ENCODE data around the gene PLA2G4B. TPM values are rescaled to one million over a fixed set of nuclear protein-coding genes. Genes with fewer than 3 reads are reported as not detected.

The PLA2G4B gene
- total RNA-seq, 2 donors from 2014 or later = 4.4 to 9.1 TPM

DNA sequence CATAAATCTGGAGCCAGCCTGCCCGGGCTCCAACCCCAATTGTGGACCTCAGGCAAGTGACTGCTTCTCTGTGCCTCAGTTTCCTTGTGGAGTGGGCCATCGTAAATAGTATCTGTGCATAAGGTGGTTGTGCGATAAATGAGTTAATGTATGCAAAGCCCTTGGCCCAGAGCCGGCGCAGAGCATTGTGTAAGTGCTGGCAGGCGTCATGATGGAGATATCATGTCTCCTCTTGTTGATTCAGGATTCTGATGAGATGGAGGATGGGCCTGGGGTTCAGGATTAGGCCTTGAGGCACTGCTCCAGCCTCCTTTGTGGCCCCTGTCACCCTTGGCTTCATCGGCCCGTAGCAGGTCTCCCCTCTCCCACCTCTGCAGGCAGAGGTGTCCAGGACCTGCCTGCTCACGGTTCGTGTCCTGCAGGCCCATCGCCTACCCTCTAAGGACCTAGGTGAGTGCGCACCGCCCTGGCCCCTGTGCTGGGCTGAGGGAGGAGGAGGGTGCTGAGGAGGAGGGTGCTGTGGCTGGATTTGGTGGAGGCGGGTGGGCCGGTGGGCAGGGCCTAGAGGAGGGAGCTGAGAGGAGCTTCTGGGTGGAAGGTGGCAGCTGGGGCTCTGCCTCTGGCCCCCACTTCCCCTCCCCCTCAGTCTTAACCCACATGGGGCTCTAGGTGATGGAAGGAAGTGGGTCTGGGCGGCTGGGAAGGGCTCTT is 1.3 kb downstream of the PLA2G4B start:
- Mint-ChIP-seq H3K9me3 (no peaks in the 10 kb centered on the region), H3K27me3 (ENCODE audit: low read depth) (no peaks in the 10 kb centered on the region), H3K4me3 (no peak overlapping the region), H3K36me3 (ENCODE audit: insufficient read depth in 2 of 2) (peaks cover 0 to 1% of the 10 kb centered on the region in 2 donors), H3K4me1 (ENCODE audit: low read depth) (no peaks in the 10 kb centered on the region), H3K27ac (no peak overlapping the region)
- no peak for DNase-seq
- ATAC-seq (replicated peaks in 1 of 2) = no peak

DNA sequence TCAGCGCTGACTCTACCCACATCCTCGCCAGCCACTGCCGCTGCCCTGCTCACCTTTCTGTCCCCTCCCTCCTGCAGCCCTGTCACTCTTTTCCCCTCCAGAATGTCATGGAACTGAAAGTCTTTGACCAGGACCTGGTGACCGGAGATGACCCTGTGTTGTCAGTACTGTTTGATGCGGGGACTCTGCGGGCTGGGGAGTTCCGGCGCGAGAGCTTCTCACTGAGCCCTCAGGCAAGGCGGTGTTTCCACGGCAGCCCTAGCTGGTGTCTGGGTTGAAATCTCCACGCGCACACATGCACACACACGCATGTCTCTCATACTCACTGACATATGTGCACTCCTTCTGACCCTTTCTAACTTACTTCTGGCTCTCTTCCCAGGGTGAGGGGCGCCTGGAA is 2.0 kb downstream of the PLA2G4B start:
- ATAC-seq (replicated peaks in 1 of 2) (no peak), DNase-seq (no peak)
- Mint-ChIP-seq H3K4me3 (no peak overlapping the region), H3K36me3 (ENCODE audit: insufficient read depth in 2 of 2) (no peaks in the 10 kb centered on the region), H3K9me3 (no peaks in the 10 kb centered on the region), H3K27me3 (ENCODE audit: low read depth) (no peaks in the 10 kb centered on the region), H3K4me1 (ENCODE audit: low read depth) (no peaks in the 10 kb centered on the region), H3K27ac (no peak overlapping the region)

DNA sequence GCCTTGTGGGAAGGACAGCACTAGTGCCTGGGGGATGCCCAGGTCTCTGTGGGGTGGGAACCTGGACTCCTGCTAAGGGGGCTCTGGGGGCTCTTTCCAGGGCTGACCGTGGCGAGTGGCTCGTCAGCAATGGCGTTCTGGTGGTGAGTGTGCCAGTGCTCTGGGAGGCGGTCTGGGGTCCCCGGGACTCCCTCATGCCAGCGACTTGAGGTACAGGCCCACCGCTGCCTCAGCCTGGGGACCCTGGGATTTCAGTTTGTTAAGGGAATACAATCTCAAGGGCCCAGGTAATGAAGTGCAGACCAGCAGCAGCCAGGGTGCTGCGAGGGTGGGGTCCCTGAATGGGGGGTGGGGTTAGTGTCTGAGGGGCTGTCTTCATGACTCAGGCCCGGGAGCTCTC is 2.5 kb downstream of the PLA2G4B start:
- Mint-ChIP-seq H3K27me3 (ENCODE audit: low read depth) (no peaks in the 10 kb centered on the region), H3K4me3 (no peak overlapping the region), H3K36me3 (ENCODE audit: insufficient read depth in 2 of 2) (no peaks in the 10 kb centered on the region), H3K27ac (no peak overlapping the region), H3K4me1 (ENCODE audit: low read depth) (no peaks in the 10 kb centered on the region), H3K9me3 (no peaks in the 10 kb centered on the region)
- DNase-seq (no peak), ATAC-seq (replicated peaks in 1 of 2) (no peak)

DNA sequence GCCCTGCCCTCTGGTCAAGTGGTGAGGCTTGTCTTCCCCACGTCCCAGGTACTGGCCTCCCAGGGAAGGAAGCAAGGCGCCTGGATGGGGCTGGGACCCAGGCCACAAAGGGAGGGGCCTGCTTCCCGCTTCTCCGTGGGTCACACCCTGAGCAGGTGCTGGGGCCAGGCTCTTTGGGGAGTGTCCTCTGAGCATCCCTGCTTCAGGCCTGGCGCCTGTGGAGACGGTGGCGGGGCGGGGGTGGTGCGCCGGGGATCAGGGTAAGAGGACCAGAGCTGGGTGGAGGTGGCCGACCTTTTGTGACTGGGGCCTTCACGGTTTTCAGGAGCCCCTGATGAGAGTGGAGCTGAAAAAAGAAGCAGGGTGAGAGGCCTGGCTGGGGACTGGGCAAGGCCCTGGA is 3.6 kb downstream of the PLA2G4B start:
- Mint-ChIP-seq H3K4me1 (ENCODE audit: low read depth) (no peaks in the 10 kb centered on the region), H3K27me3 (ENCODE audit: low read depth) (no peaks in the 10 kb centered on the region), H3K9me3 (no peaks in the 10 kb centered on the region), H3K36me3 (ENCODE audit: insufficient read depth in 2 of 2) (no peaks in the 10 kb centered on the region), H3K4me3 (no peak overlapping the region), H3K27ac (no peak overlapping the region)
- ATAC-seq (replicated peaks in 1 of 2) (no peak), DNase-seq (no peak)

DNA sequence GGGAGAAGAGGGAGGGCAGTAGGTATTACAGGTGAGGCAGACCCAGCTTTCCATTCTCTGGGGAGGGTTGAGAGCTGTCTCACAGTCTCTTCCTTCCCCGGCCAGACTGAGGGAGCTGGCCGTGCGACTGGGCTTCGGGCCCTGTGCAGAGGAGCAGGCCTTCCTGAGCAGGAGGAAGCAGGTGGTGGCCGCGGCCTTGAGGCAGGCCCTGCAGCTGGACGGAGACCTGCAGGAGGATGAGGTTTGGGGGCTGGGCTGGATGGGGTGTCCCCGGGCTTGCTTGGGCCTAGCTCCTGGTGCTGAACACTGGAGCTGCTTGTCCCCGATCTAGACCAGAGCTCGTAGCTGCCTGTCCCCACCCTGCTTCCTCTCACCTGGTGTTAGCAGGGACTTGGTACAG is 4.9 kb downstream of the PLA2G4B start:
- DNase-seq = no peak
- Mint-ChIP-seq H3K9me3 (no peaks in the 10 kb centered on the region), H3K4me3 (no peak overlapping the region), H3K4me1 (ENCODE audit: low read depth) (peaks cover 6% of the 10 kb centered on the region), H3K27me3 (ENCODE audit: low read depth) (no peaks in the 10 kb centered on the region), H3K36me3 (ENCODE audit: insufficient read depth in 2 of 2) (peaks cover 0 to 2% of the 10 kb centered on the region in 2 donors), H3K27ac (no peak overlapping the region)
- no peak for ATAC-seq (replicated peaks in 1 of 2)

DNA sequence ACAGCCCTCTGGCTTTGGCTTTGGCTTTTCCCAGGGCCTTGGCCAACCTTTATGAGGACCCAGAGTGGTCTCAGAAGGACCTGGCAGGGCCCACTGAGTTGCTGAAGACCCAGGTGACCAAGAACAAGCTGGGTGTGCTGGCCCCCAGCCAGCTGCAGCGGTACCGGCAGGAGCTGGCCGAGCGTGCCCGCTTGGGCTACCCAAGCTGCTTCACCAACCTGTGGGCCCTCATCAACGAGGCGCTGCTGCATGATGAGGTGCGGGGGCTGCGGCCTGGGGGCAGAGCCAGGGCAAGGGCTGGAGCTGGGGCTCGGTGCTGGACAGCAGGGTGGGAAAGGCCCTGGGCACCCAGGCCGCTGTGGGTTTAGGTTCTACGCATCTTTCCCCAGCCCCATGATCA is 6.2 kb downstream of the PLA2G4B start:
- no peak overlapping the region for H3K27ac Mint-ChIP-seq
- H3K9me3 Mint-ChIP-seq = no peaks in the 10 kb centered on the region

DNA sequence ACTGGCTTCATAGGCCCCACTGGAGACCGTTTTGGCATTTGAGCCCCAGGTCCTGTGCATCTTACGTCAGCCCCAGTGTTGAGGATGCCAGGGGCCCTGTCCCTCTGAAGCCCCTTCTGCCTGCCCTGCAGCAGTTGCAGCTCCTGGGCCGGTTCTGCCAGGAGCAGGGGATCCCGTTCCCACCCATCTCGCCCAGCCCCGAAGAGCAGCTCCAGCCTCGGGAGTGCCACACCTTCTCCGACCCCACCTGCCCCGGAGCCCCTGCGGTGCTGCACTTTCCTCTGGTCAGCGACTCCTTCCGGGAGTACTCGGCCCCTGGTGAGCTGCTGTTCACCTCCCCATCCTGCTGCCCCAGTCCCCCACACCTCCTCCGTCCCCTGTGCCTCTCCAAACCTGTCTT is 8.6 kb downstream of the PLA2G4B start:
- H3K9me3 Mint-ChIP-seq = no peaks in the 10 kb centered on the region
- peaks cover 11% of the 10 kb centered on the region for H3K4me1 Mint-ChIP-seq (ENCODE audit: low read depth)
- no peak for ATAC-seq (replicated peaks in 1 of 2)
- peaks cover 0 to 2% of the 10 kb centered on the region in 2 donors for H3K36me3 Mint-ChIP-seq (ENCODE audit: insufficient read depth in 2 of 2)
- no peak for DNase-seq
- no peak overlapping the region for H3K27ac Mint-ChIP-seq
- no peak overlapping the region for H3K4me3 Mint-ChIP-seq
- H3K27me3 Mint-ChIP-seq (ENCODE audit: low read depth) = no peaks in the 10 kb centered on the region

More for the DNA sequence above, 6.2 kb downstream of the PLA2G4B start:
- ATAC-seq (replicated peaks in 1 of 2) (no peak), DNase-seq (no peak)
- Mint-ChIP-seq H3K36me3 (ENCODE audit: insufficient read depth in 2 of 2) (peaks cover 0 to 2% of the 10 kb centered on the region in 2 donors), H3K4me3 (no peak overlapping the region), H3K27me3 (ENCODE audit: low read depth) (no peaks in the 10 kb centered on the region), H3K4me1 (ENCODE audit: low read depth) (peaks cover 11% of the 10 kb centered on the region)

DNA sequence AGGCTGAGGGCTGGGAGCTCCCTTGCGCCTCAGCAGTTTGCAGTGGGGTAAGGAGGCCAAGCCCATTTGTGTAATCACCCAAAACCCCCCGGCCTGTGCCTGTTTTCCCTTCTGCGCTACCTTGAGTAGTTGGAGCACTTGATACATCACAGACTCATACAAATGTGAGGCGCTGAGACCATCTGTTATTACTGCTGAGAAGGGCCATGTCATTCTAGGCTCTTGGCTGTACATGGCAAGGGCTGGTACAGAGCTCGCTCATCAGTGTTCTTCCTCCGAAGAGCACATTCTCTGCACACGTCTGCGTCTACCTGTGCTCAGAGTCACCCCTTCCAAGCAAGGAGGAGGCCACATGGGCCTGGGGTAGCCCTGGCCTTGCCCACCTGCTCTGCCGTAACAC is 9.3 kb downstream of the PLA2G4B start:
- Mint-ChIP-seq H3K27ac (no peak overlapping the region), H3K4me1 (ENCODE audit: low read depth) (peaks cover 11% of the 10 kb centered on the region), H3K27me3 (ENCODE audit: low read depth) (no peaks in the 10 kb centered on the region), H3K36me3 (ENCODE audit: insufficient read depth in 2 of 2) (peaks cover 0 to 2% of the 10 kb centered on the region in 2 donors), H3K4me3 (no peak overlapping the region), H3K9me3 (no peaks in the 10 kb centered on the region)
- ATAC-seq (replicated peaks in 1 of 2) = no peak
- no peak for DNase-seq

DNA sequence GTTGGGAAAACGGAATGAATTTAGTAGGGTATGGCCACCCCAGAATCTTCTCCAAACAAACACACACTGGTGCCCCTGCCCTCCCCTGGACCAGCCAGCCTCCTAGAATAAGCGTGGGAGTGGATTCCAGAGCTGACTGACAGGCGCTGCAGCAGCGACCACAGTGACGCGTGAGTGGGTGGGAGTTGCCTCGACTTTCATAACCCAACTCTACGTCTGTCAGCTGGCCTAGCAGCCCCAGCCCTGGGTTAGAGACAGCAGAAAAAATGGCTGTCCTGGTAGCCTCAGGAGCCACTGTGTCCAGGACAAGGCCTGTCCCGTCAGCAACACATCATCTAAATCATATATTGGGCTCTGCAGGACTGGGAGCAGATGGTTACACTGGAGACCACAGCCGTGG is 10.0 kb downstream of the PLA2G4B start:
- Mint-ChIP-seq H3K27ac (peak overlapping the region; percentile 22), H3K4me1 (ENCODE audit: low read depth) (peaks cover 11% of the 10 kb centered on the region), H3K4me3 (no peak overlapping the region), H3K36me3 (ENCODE audit: insufficient read depth in 2 of 2) (peaks cover 0 to 2% of the 10 kb centered on the region in 2 donors), H3K27me3 (ENCODE audit: low read depth) (no peaks in the 10 kb centered on the region), H3K9me3 (no peaks in the 10 kb centered on the region)
- DNase-seq = peak; percentile 53 to 68
- ATAC-seq (replicated peaks in 1 of 2) = peak; percentile 73 to 89

DNA sequence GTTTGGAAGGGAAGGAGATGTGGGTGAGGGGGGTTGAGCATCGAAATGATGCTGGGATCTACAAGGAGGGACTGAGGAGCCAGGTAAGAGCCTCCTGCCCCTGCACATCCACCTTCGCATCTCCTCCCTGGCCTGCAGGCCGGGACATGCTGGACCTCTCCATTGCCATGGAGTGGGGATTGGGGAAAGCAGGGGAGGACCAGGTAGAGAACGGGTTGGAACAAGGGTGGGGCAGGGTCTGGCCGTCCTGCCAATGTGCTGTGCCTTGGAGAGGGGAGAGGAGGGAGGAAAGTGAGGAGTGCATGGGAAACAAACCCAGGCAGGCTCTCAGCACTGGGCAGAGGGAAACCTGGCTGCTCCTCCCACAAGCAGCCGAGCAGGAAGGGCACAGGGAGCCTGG is 10.6 kb downstream of the PLA2G4B start:
- DNase-seq (no peak), ATAC-seq (replicated peaks in 1 of 2) (no peak)
- no peak overlapping the region for H3K4me3 Mint-ChIP-seq
- H3K4me1 Mint-ChIP-seq (ENCODE audit: low read depth) = peaks cover 11% of the 10 kb centered on the region
- no peaks in the 10 kb centered on the region for H3K27me3 Mint-ChIP-seq (ENCODE audit: low read depth)
- H3K27ac Mint-ChIP-seq = no peak overlapping the region
- peaks cover 0 to 2% of the 10 kb centered on the region in 2 donors for H3K36me3 Mint-ChIP-seq (ENCODE audit: insufficient read depth in 2 of 2)
- no peaks in the 10 kb centered on the region for H3K9me3 Mint-ChIP-seq

DNA sequence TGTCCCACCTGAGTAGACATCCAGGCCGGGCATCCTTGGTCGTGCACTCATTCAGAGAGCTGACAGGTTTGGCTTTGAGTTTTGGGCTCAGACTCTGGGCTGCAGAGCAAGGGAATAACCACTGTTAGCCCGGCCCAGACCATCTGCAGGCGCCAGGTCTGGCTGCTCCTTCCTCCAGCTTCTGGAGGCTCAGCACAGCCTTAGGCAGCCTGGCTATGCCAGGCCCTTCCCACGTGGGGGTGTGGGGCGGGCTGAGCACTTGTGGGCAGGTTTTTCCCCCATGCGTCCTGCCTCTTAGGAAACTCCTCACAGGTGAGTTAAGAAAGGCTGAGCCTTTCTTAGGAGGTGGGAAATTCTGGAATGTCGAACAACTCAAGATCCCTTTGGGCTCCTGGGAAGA is 11.2 kb downstream of the PLA2G4B start:
- Mint-ChIP-seq H3K9me3 (no peaks in the 10 kb centered on the region), H3K4me3 (no peak overlapping the region), H3K36me3 (ENCODE audit: insufficient read depth in 2 of 2) (peaks cover 0 to 2% of the 10 kb centered on the region in 2 donors), H3K27me3 (ENCODE audit: low read depth) (no peaks in the 10 kb centered on the region), H3K4me1 (ENCODE audit: low read depth) (peaks cover 11% of the 10 kb centered on the region), H3K27ac (no peak overlapping the region)
- DNase-seq = no peak
- no peak for ATAC-seq (replicated peaks in 1 of 2)

DNA sequence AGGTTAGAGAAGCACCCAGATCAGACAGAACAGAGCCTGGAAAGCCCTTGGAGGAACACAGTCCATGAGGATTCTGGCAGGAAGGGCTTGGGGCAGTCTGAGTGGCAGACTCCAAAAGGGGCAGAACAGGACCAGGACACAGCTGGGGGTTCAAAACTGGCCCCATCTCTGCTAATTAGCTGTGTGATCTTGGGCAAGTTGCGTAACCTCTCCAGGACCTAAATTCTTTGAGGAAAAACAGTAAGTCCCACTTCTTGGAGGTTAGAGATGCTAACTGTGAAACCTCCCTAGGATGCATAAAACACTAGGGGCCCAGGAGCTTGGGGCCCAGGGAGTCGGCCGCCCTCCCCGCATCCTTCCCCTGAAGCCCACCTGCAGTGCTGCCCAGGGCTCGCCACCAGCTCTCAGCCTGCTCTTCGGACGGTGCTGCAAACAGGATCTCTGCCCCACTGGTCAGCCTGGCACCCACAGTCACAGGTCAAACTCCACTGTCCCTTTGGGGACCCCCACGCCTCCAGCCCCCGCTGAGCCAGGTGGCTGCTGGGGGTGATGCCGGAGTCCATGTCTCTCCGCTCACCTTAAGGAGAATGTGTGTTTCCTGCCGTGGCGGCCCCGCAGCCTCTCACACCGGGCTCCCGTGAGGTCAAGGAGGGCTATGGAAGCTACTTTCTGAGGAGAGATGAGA is 12.0 kb downstream of the PLA2G4B start:
- peaks cover 0 to 2% of the 10 kb centered on the region in 2 donors for H3K36me3 Mint-ChIP-seq (ENCODE audit: insufficient read depth in 2 of 2)
- DNase-seq (no peak), ATAC-seq (replicated peaks in 1 of 2) (no peak)
- H3K27ac Mint-ChIP-seq = no peak overlapping the region
- no peaks in the 10 kb centered on the region for H3K9me3 Mint-ChIP-seq
- no peak overlapping the region for H3K4me3 Mint-ChIP-seq
- H3K4me1 Mint-ChIP-seq (ENCODE audit: low read depth) = peaks cover 11% of the 10 kb centered on the region
- H3K27me3 Mint-ChIP-seq (ENCODE audit: low read depth) = no peaks in the 10 kb centered on the region

DNA sequence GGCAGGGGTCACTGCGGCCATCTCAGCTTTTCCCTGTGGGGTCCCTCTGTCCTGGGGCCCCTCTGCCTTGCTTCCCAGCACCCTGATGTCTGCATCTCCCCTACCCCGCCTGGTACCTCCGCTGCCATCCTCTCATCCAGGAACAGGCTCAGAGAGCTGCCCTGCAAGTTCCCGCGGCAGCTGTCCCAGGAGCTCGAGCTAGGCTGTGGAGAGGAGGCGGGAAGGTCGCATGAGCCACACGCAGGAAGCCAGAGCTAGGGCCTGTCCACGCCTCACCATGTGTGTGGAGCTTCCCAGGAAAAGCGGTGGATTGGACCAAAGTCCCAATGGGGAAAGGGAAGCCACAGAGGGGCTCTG is 12.5 kb downstream of the PLA2G4B start:
- Mint-ChIP-seq H3K4me1 (ENCODE audit: low read depth) (peaks cover 11% of the 10 kb centered on the region), H3K36me3 (ENCODE audit: insufficient read depth in 2 of 2) (peaks cover 0 to 2% of the 10 kb centered on the region in 2 donors), H3K9me3 (no peaks in the 10 kb centered on the region), H3K27ac (no peak overlapping the region), H3K4me3 (no peak overlapping the region), H3K27me3 (ENCODE audit: low read depth) (no peaks in the 10 kb centered on the region)
- ATAC-seq (replicated peaks in 1 of 2) (no peak), DNase-seq (no peak)

Data from activated T-cell treated with anti-CD3 and anti-CD28 coated beads, Interleukin-2, amount 50 U/mL, for 72 hours (primary cell).